VCaP (cell line): ENCODE results near the gene PLSCR4.
"Not testable (repeated sequence)": the region's sequence is repeated elsewhere in the genome, so short reads cannot be mapped to it uniquely, and the experiment has no call there.

ENCODE experiments used
- H3K27ac ChIP-seq: fragments of 450-650 bp; 2 replicates; pipeline ENCODE4 v1.5.1; 2017
- CTCF ChIP-seq: fragments of 450-650 bp; conservative IDR thresholded peaks from 2 replicates; pipeline ENCODE4 v1.5.1; 2017; ENCODE audit warnings: mild to moderate bottlenecking, moderate library complexity

PLSCR4 gene

GRCh38 chr3:146250449-146251382 lies at the start of gene PLSCR4:
Gene PLSCR4 (minus strand): TSS chr3:146251105. CDS start chr3:146222071, 29,034 bp downstream.
- no peak for TF ChIP-seq CTCF
- H3K27ac ChIP-seq: peak within 1 kb of the TSS; percentile 22; the same call in 1 of the 2 replicates

- not testable (repeated sequence) for H3K27ac ChIP-seq
These were observed 42.5 kb upstream of the PLSCR4 start for GRCh38 chr3:146293401-146293800.

- TF ChIP-seq CTCF: no peak
These were observed 33.0 kb upstream of the PLSCR4 start for GRCh38 chr3:146283781-146284445.

GRCh38 chr3:146280864-146281263 lies 30.0 kb upstream of the PLSCR4 start:
- TF ChIP-seq CTCF: no peak
- no peak overlapping the region for H3K27ac ChIP-seq

More at GRCh38 chr3:146283781-146284445, 33.0 kb upstream of the PLSCR4 start:
- no peak overlapping the region for H3K27ac ChIP-seq

GRCh38 chr3:146279951-146280350 lies 29.0 kb upstream of the PLSCR4 start:
- no peak overlapping the region for H3K27ac ChIP-seq
- TF ChIP-seq CTCF: no peak

GRCh38 chr3:146279013-146279412 lies 28.1 kb upstream of the PLSCR4 start:
- TF ChIP-seq CTCF: no peak
- no peak overlapping the region for H3K27ac ChIP-seq

- TF ChIP-seq CTCF: no peak
- H3K27ac ChIP-seq: no peak overlapping the region
These were observed 27.2 kb upstream of the PLSCR4 start for GRCh38 chr3:146277953-146278631.
